HG02588 (cell line): ENCODE results near the gene NES.
A peak's percentile ranks its signal among the peaks of the same experiment; 100 is the strongest.

Experiments
- ATAC-seq: cut with Tn5 transposase; IDR thresholded peaks from one replicate; pipeline ENCODE4 v1.9.1; 2021; ENCODE audit warnings: mild to moderate bottlenecking, moderate library complexity; ENCODE audit not compliant: unreplicated experiment

The NES gene

GRCh38 chr1:156705321-156705917 is 28.2 kb upstream of the NES start, which contains the start of gene CRABP2:
Gene CRABP2 (minus strand): TSS chr1:156705583. CDS start chr1:156705446, 137 bp downstream.
- no peak for ATAC-seq

DNA sequence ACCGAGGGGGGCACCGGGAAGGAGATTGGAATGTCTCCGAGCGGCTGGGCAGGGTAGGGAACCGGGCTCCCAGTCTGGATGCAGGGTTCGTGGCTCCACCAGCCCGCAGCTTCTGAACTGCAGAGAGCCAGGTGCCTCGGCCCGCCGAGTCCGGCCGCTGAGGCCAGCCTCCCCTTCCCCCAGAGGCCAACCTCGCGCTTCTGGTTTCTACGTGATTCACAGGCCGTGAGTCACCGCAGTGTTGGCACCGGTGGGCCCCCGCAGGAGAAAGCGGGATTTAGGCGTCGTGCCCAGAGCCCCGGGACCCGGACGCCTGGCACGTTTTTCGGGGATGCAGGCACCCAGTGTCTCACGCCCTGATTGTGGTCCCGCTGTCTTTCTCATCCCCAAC is 27.7 kb upstream of the NES start:
- ATAC-seq: no peak

GRCh38 chr1:156704166-156704711 is 27.0 kb upstream of the NES start:
- no peak for ATAC-seq

DNA sequence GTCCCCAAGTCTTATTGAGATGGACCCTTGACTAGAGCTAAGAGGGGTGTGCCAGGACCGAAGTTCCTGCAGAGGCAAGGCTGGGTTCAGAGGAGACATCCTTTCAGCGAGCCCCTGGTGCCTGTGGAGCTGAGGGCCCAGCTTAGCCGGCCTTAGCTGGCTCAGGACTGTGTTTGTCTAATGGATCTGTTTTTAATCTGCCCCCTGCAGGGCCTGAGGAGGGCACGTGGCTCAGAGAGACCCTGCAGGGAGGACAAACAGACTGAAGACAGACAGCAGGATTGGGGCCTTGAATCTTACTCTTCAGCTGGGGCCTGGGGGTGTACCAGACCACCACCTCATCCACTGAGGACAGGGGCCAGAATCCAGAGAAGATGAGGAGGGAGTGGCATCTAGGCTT is 26.5 kb upstream of the NES start:
- ATAC-seq: no peak

- ATAC-seq: no peak
Observed at GRCh38 chr1:156703336-156703735, 26.1 kb upstream of the NES start.

GRCh38 chr1:156700736-156701531 is 23.7 kb upstream of the NES start:
- ATAC-seq: no peak

GRCh38 chr1:156698995-156699394 is 21.8 kb upstream of the NES start:
- ATAC-seq: no peak

- ATAC-seq: no peak
Observed at GRCh38 chr1:156697481-156697880, 20.3 kb upstream of the NES start.

DNA sequence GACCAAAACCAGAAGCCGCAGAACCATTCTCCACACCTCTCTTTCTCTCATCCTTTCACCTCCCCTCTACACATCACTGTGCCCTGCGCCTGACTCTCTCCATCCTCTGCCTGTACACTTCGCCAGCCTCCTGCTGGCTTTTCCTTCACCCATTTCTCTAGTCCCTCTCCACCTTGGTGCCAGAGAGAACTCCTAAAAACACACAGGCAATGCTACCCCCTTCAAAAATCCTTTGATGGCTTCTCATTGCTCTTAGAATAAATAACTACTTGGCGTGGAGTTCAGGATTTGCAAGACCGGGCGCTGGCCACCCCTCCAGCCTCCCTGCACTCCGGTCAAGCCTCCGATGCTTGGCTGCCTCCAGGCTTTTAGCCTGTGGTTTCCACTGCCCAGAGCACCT is 19.5 kb upstream of the NES start:
- no peak for ATAC-seq

DNA sequence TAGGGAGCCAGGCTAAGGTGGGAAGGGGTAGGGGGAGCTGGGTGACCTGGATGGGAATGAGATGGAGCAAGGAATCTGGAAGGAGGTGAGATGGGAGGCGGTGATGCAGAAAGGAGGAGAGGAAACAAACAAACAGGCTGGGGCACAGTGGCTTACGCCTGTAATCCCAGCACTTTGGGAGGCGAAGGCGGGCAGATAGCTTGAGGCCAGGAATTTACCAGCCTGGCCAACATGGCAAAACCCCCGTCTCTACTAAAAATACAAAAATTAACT is 17.4 kb upstream of the NES start:
- no peak for ATAC-seq

GRCh38 chr1:156693848-156694689 is 16.9 kb upstream of the NES start:
- ATAC-seq: no peak

DNA sequence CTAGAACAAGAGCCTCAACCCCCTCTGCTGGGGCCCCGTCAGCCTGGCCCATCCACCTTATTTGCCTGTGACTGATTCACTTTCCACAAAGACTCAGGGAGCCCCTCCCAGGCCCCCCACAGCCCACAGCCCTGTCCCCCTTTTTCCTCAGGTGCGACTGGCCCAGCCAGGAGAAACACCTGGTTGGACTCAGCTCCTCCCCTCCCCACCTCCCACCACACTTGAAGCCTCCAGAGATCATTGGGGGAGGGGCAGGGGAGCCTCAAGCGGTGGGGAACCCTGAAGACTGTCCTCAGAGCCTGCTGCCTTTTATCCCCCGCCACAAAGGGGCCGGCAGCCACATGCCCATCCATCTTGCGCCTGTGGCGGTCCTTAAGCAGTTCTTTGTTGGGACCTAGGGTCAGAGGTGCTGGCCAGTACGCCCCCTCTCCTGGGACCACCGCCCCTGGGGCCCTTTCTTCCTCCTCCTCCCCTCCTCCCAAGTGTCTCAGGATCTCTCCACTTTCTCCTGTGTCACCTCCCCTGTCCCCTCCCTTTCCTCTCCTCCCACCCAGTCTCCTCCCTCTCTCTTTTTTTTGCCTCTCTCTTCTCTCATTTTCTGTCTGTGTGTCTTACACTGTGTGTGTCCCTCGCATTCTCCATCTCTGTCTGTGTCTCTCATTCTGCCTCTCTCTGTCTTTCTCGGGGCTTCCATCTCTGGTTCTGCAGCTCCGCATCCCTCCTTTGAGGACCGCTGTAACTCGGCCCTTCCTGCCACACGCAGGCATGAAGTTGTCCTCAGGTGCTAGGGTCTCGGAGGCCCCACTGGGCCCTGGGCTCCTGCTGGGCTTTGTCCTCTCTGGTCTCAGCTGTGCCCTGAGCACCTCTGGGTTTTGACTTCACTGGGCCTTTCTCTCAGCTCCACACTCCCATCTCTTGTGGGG is 16.0 kb upstream of the NES start:
- no peak for ATAC-seq

DNA sequence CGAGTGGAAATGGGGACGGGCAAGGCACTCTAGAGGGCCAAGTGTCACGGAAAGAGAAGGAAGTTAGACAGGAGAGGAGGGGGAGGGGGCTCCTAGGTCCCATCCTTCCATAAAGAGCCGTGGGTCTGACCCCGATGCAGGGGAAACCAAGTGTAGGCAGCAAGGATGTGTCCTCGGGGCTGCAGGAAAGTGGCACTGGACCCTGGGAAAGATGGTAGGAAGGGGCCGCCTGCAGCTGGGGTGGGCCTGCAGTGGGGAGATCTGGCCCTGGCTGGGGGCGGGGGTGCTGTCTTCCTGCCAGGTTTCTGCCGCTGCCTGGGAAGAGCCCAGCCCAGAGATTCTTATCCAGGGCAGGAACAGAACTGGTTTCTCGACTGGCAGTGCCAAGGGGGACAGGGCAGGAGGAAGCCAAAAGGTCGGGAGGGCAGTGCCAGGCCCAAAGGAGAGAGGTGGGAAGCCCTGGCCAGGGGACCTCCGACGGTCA is 15.3 kb upstream of the NES start:
- no peak for ATAC-seq

DNA sequence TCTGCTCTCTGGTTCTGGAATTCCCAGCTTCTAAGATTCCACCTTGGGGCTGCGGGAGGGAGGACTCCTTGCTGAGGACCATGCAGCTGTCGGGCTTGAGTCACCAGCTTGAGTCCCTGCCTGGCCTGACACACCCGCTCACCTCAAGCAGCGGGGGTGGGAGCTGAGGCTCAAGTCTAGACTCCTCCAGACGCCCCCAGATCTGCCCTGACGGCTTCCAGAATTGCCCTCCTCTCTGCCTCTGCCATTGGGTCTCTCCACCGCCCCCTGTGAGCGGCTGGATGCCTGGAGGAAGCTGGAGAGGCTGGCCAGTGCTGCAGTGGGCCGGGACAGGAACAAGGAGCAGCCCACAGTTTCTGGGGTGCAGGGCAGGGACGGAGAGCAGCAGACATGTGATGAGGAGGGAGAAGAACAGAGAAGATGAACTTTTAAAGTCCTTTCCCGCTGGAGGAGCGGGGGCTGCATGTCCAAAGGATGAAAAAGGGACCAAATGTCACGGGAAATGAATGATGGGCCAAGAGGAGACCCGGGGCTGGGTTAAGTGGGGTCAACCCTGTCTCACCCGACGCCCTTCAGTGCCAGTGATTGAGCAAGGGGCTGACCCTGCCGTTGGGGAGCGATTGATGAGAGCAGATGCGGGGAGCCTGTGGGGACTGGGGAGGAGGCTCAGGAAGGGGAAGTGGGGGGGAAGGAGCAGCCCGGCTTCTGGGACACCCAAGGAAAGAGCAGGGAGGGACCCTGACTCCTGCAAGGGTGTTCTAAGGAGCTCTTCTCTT is 14.6 kb upstream of the NES start:
- ATAC-seq: no peak

DNA sequence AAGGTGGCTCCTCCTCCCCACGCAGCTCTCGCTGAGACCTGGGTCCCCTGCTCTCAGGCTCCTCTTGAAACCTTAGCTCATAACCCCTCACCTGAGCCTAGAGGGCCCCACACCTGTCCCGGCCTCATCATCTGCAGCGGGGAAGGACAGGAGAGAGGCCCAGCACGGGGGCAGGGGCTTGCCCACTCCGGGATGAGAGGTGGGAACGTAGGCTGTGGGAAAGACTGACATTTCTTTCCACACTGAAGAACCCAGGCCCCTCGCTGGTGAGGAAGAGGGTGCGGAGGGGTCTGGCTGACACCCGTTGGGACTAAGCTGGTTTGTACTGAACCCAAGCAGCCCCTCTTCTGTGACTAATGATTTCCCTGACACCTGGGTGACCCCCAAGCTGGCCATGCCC is 14.0 kb upstream of the NES start:
- ATAC-seq: no peak

GRCh38 chr1:156690675-156691036 is 13.4 kb upstream of the NES start:
- ATAC-seq: no peak

DNA sequence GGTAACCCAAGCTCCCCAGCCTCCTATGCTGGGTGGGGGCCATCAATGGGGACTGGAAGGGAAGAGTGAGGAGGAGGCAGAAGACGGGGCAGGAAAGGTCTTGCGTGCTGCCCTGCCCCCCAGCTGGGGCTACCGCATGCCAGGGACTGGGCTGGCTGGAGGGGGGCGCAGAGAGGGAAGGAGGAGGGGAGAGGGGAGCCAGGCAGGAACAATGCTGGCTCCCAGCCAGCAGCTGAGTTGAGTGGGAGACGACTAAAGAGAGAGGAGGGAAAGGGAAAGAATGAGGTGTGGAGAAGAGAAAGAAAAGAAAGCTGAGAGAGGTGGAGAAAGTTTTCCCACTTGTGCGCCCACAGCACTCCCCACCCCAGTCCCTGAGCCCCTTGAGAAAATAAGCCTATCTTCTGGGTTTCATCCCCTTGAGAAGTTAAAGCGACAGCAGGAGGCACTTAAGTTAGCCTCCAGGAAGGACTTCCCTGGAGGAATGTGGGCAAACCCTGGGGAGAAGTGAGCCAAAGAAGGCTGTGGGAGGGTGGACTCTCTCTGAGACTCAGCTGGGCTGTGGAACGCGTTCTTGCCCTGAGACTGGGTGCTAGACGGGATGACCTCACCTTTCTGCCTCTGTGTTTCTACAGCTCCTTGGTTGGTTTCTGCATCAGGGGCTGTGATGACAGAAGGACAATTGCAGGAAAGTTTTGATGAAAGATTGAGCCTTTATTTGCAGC is 12.9 kb upstream of the NES start:
- no peak for ATAC-seq

DNA sequence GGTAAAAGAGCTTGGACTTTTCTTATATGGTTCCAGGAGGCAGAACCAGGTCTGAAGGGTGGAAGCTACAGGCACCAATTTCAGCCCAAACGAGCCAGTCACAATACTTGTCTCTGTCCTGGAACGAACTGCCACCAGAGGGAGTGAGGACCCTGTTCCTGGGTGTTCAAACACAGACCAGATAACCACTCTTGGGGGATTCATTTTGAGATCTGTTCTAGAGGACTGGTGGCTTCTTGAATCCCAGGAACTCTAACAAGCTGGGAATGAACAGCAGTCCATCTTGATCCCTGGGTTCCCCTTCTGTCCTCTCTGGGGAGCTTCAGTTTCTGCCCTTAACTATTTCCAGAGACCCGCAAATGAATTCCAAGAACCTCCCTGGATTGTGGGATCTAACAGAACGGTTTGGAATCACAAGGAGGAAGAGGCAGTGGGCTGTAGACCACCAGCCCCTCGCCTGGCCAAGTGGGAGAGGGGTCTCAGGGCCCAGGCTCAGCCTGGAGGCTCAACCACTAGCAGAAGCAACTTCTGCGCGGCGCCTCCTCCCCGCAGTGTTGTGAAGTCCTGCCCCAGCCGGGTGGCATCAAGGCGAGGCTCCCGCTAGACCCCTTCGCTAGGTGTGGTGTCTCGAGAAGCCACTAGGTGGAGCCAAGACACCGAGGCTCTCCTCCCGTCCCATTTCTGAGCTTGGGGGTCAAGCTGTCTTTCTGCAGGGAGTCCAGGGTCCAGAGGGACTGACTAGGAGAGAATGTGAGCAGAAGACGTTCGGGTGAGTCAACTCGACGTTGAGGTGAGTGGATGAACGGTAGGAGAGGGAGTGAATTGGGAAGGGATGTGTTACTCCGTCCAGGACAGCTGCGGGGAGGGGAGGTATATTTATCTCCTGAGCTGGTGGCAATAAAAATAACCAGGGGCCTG is 12.1 kb upstream of the NES start:
- ATAC-seq: peak; percentile 62
